ENCODE data around the gene CDKN2B.

The CDKN2B gene

DNA sequence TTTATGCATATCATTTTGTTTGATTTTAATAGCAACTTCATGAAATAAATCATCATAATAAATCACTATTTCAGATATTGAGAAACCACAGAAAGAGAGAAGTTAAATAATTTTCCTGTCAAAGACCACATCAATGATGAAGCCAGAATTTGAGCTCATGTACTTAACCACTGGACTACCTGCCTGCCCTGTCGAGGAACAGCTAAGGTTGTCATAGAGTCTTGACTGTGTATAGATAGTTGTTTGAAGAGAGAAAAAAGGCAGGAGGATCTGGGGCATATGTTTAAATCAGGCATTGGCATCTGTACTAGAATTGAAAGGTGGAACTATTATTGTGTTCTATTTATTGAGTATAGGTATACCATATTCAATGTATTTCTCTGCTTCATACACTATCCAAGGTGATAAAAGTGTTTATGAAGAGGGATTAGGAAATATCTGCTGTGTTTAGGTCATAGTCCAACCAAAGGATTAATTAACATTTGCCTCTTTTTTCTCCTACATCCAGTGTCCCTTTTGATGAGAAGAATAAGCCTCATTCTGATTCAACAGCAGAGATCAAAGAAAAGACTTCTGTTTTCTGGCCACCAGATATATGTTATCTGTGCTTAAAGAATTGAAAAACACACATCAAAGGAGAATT lies 37.3 kb upstream of the CDKN2B start:
- no peaks in the 10 kb centered on the region for H3K36me3 ChIP-seq (ENCODE audit: control insufficient read depth, low read depth, low read length)
- H3K9me3 ChIP-seq (ENCODE audit: control insufficient read depth, low read depth, low read length) = no peaks in the 10 kb centered on the region
- H3K9ac ChIP-seq (ENCODE audit: low read length) = no peak overlapping the region
- H3K27me3 ChIP-seq (ENCODE audit: control insufficient read depth, insufficient read depth, low read length) = no peaks in the 10 kb centered on the region
- no peak overlapping the region for H3K27ac ChIP-seq (ENCODE audit: low read length)
- H3K4me1 ChIP-seq (ENCODE audit: control insufficient read depth, low read depth, low read length) = no peaks in the 10 kb centered on the region
- no peak overlapping the region for H3K4me3 ChIP-seq (ENCODE audit: low read length)

DNA sequence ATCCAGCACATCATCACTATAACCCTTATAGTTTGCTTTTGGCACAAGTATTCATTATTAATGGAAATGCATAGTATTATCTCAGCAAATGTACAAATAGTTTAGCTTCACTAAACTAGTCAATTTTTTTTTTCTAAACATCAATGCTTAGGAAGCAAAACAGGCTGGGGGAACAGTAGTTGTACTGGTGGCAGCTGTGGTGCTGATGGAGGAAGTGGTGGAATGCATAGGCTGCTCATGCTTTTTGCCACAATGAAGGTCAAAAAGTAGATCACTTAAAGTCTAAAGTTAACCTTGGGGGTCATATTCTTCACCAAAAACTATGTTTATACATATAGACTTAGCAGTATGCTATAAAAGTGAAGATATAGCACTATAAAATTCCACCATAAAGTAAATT lies 36.3 kb upstream of the CDKN2B start:
- Histone ChIP-seq H3K9ac (ENCODE audit: low read length) (no peak overlapping the region), H3K9me3 (ENCODE audit: control insufficient read depth, low read depth, low read length) (no peaks in the 10 kb centered on the region), H3K27ac (ENCODE audit: low read length) (no peak overlapping the region), H3K36me3 (ENCODE audit: control insufficient read depth, low read depth, low read length) (no peaks in the 10 kb centered on the region), H3K4me3 (ENCODE audit: low read length) (no peak overlapping the region), H3K27me3 (ENCODE audit: control insufficient read depth, insufficient read depth, low read length) (no peaks in the 10 kb centered on the region), H3K4me1 (ENCODE audit: control insufficient read depth, low read depth, low read length) (no peaks in the 10 kb centered on the region)

- Histone ChIP-seq H3K27me3 (ENCODE audit: control insufficient read depth, insufficient read depth, low read length) (no peaks in the 10 kb centered on the region), H3K9me3 (ENCODE audit: control insufficient read depth, low read depth, low read length) (no peaks in the 10 kb centered on the region), H3K4me3 (ENCODE audit: low read length) (no peak overlapping the region), H3K9ac (ENCODE audit: low read length) (no peak overlapping the region), H3K27ac (ENCODE audit: low read length) (no peak overlapping the region), H3K4me1 (ENCODE audit: control insufficient read depth, low read depth, low read length) (no peaks in the 10 kb centered on the region), H3K36me3 (ENCODE audit: control insufficient read depth, low read depth, low read length) (no peaks in the 10 kb centered on the region)
Observed at GRCh38 chr9:22044583-22044982, 35.5 kb upstream of the CDKN2B start.

DNA sequence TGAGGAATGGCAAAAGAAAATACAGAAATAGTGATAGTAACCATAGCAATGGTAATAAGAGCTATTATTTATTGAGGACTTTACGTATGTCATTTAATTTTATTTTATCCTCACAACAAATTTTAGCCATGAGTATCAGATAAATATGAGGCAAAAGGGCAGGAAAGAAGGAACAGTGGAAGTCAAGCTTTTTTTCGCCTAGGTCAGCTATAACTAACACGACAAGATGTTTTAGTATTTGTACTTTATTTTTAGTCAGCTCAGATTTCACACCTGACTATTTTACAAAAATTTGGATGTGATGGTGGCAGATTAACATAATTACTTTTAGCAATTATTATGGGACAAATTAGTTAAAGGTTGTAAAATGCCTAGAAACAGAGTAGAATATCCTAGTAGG lies 34.8 kb upstream of the CDKN2B start:
- H3K9ac ChIP-seq (ENCODE audit: low read length) = no peak overlapping the region
- no peaks in the 10 kb centered on the region for H3K9me3 ChIP-seq (ENCODE audit: control insufficient read depth, low read depth, low read length)
- no peaks in the 10 kb centered on the region for H3K4me1 ChIP-seq (ENCODE audit: control insufficient read depth, low read depth, low read length)
- H3K4me3 ChIP-seq (ENCODE audit: low read length) = no peak overlapping the region
- no peaks in the 10 kb centered on the region for H3K27me3 ChIP-seq (ENCODE audit: control insufficient read depth, insufficient read depth, low read length)
- no peaks in the 10 kb centered on the region for H3K36me3 ChIP-seq (ENCODE audit: control insufficient read depth, low read depth, low read length)
- H3K27ac ChIP-seq (ENCODE audit: low read length) = no peak overlapping the region

DNA sequence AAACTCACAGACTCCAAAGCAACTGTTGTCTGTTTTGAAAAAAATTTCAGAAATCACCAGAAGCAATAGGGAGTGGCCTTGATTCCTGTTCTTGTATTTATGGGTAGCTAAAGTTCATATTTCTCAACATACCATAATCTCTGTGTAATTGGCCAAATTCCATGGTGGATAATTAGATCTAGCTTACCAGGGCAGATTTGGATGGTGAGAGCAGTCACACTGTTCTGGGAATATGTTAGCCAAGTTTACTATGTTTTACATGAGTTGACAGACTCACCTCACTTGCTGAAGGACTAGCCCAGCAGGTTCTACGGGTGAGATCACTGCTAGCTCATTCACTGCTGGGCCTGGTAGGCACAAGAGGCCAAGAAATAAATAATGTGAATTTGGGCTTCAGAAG lies 32.7 kb upstream of the CDKN2B start:
- Histone ChIP-seq H3K9me3 (ENCODE audit: control insufficient read depth, low read depth, low read length) (no peaks in the 10 kb centered on the region), H3K4me3 (ENCODE audit: low read length) (no peak overlapping the region), H3K27ac (ENCODE audit: low read length) (no peak overlapping the region), H3K4me1 (ENCODE audit: control insufficient read depth, low read depth, low read length) (no peaks in the 10 kb centered on the region), H3K9ac (ENCODE audit: low read length) (no peak overlapping the region), H3K27me3 (ENCODE audit: control insufficient read depth, insufficient read depth, low read length) (no peaks in the 10 kb centered on the region), H3K36me3 (ENCODE audit: control insufficient read depth, low read depth, low read length) (no peaks in the 10 kb centered on the region)

GRCh38 chr9:22041344-22041743 lies 32.2 kb upstream of the CDKN2B start:
- no peak overlapping the region for H3K27ac ChIP-seq (ENCODE audit: low read length)

GRCh38 chr9:22040760-22041159 lies 31.7 kb upstream of the CDKN2B start:
- Histone ChIP-seq H3K36me3 (ENCODE audit: control insufficient read depth, low read depth, low read length) (no peaks in the 10 kb centered on the region), H3K4me1 (ENCODE audit: control insufficient read depth, low read depth, low read length) (no peaks in the 10 kb centered on the region), H3K27me3 (ENCODE audit: control insufficient read depth, insufficient read depth, low read length) (no peaks in the 10 kb centered on the region), H3K4me3 (ENCODE audit: low read length) (no peak overlapping the region), H3K9me3 (ENCODE audit: control insufficient read depth, low read depth, low read length) (no peaks in the 10 kb centered on the region), H3K9ac (ENCODE audit: low read length) (no peak overlapping the region), H3K27ac (ENCODE audit: low read length) (no peak overlapping the region)

More at GRCh38 chr9:22041344-22041743, 32.2 kb upstream of the CDKN2B start:
- H3K4me1 ChIP-seq (ENCODE audit: control insufficient read depth, low read depth, low read length) = no peaks in the 10 kb centered on the region
- H3K36me3 ChIP-seq (ENCODE audit: control insufficient read depth, low read depth, low read length) = no peaks in the 10 kb centered on the region
- H3K9ac ChIP-seq (ENCODE audit: low read length) = no peak overlapping the region
- no peaks in the 10 kb centered on the region for H3K9me3 ChIP-seq (ENCODE audit: control insufficient read depth, low read depth, low read length)
- no peak overlapping the region for H3K4me3 ChIP-seq (ENCODE audit: low read length)
- H3K27me3 ChIP-seq (ENCODE audit: control insufficient read depth, insufficient read depth, low read length) = no peaks in the 10 kb centered on the region

GRCh38 chr9:22039258-22039657 lies 30.2 kb upstream of the CDKN2B start:
- Histone ChIP-seq H3K27me3 (ENCODE audit: control insufficient read depth, insufficient read depth, low read length) (no peaks in the 10 kb centered on the region), H3K9ac (ENCODE audit: low read length) (no peak overlapping the region), H3K36me3 (ENCODE audit: control insufficient read depth, low read depth, low read length) (no peaks in the 10 kb centered on the region), H3K4me3 (ENCODE audit: low read length) (no peak overlapping the region), H3K4me1 (ENCODE audit: control insufficient read depth, low read depth, low read length) (no peaks in the 10 kb centered on the region), H3K27ac (ENCODE audit: low read length) (no peak overlapping the region), H3K9me3 (ENCODE audit: control insufficient read depth, low read depth, low read length) (no peaks in the 10 kb centered on the region)

- Histone ChIP-seq H3K27ac (ENCODE audit: low read length) (no peak overlapping the region), H3K4me1 (ENCODE audit: control insufficient read depth, low read depth, low read length) (no peaks in the 10 kb centered on the region), H3K9me3 (ENCODE audit: control insufficient read depth, low read depth, low read length) (no peaks in the 10 kb centered on the region), H3K9ac (ENCODE audit: low read length) (no peak overlapping the region), H3K4me3 (ENCODE audit: low read length) (no peak overlapping the region), H3K27me3 (ENCODE audit: control insufficient read depth, insufficient read depth, low read length) (no peaks in the 10 kb centered on the region), H3K36me3 (ENCODE audit: control insufficient read depth, low read depth, low read length) (no peaks in the 10 kb centered on the region)
Observed at GRCh38 chr9:22037954-22038690, 29.0 kb upstream of the CDKN2B start.

DNA sequence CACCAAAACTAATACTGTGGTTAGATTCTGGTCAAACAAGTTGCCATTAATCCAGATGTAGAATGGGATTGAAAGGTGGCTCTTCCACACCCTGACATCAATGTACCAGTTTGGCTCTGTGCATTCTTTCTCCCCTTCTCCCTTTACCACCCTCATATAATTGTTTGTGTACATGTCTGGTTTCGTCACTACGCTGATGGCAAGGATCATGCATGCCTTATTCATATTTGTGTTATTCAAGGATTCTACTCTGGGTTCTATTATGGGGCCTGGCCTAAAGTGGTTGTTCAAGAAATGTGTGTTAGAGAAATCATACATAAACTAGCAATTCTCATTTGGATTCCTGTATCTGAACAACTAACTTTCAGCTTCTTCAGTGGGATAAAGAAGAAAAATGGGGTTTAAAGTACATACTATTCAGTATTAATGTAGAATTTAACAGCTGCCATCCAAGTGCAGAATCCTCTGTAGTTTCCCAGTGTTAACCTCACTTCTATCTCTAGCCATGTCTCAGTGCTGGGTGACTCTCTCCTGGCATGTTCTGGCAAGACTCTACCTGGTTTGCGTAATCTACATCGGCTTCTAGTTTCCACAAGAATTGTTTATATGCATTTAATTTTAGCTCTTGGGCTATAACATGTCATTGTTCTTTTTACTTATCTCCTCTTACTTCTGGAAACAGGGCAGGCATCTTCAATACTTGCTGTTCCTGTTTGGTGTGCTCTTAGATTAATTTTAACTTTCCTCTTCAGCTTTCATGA lies 27.9 kb upstream of the CDKN2B start:
- no peaks in the 10 kb centered on the region for H3K36me3 ChIP-seq (ENCODE audit: control insufficient read depth, low read depth, low read length)
- no peak overlapping the region for H3K9ac ChIP-seq (ENCODE audit: low read length)
- no peaks in the 10 kb centered on the region for H3K4me1 ChIP-seq (ENCODE audit: control insufficient read depth, low read depth, low read length)
- H3K27me3 ChIP-seq (ENCODE audit: control insufficient read depth, insufficient read depth, low read length) = no peaks in the 10 kb centered on the region
- H3K4me3 ChIP-seq (ENCODE audit: low read length) = no peak overlapping the region
- H3K9me3 ChIP-seq (ENCODE audit: control insufficient read depth, low read depth, low read length) = no peaks in the 10 kb centered on the region
- H3K27ac ChIP-seq (ENCODE audit: low read length) = no peak overlapping the region

- Histone ChIP-seq H3K27ac (ENCODE audit: low read length) (no peak overlapping the region), H3K4me3 (ENCODE audit: low read length) (no peak overlapping the region), H3K36me3 (ENCODE audit: control insufficient read depth, low read depth, low read length) (no peaks in the 10 kb centered on the region), H3K9ac (ENCODE audit: low read length) (no peak overlapping the region), H3K9me3 (ENCODE audit: control insufficient read depth, low read depth, low read length) (no peaks in the 10 kb centered on the region), H3K27me3 (ENCODE audit: control insufficient read depth, insufficient read depth, low read length) (no peaks in the 10 kb centered on the region), H3K4me1 (ENCODE audit: control insufficient read depth, low read depth, low read length) (no peaks in the 10 kb centered on the region)
Observed at GRCh38 chr9:22035591-22036011, 26.5 kb upstream of the CDKN2B start.

Measured in iPS-18a (cell line).